HG03520 (cell line): ENCODE measurements around the gene HES2.
"Not testable (repeated sequence)": the region's sequence is repeated elsewhere in the genome, so short reads cannot be mapped to it uniquely, and the experiment has no call there.

Experiments
- ATAC-seq: cut with Tn5 transposase; IDR thresholded peaks from one replicate; pipeline ENCODE4 v1.9.1; 2021; ENCODE audit warnings: mild to moderate bottlenecking, moderate library complexity; ENCODE audit not compliant: unreplicated experiment

Gene HES2

DNA sequence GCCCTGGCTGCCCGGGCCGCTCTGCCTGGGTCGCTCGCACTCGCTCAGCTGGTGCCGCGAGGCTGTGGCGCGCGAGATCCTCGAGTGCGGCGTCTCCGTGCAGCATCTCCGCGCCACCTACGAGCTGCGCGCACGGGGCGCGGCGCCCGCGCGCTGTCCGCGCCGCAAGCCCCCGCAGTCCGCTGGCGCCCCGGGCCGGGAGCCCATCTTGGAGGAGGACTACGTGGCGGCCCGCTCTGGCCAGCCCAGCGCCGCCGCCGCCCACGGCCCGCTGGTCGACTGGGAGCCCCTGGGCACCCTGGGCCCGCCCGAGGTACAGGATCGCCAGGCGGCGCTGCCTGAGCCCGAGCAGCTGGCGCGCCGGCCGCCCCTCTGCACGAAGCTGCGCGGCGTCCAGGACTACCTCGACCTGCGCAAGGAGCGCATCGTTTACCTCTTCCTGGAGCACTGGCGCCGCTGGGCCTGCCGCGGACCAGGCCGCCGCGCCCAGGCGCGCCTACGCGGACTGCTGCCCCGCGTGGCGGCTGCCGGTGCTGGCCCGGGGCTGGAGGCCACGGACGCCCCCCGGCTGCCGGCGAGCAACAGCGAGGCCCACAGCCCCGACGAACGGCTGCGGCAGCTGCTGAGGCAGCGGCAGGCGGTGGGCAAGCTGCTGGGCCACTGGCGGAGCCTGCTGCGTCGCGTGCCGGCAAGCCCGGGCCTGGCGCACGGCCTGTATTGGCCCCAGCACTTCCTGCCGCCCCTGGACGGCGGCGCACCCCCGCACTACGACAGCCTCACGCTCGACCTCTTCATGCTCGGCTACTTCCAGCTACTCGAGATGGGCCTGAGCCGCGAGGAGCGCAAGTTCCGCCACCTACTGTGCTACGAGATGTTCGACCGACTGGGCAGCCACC, 35.4 kb upstream of the HES2 start:
- no peak for ATAC-seq

DNA sequence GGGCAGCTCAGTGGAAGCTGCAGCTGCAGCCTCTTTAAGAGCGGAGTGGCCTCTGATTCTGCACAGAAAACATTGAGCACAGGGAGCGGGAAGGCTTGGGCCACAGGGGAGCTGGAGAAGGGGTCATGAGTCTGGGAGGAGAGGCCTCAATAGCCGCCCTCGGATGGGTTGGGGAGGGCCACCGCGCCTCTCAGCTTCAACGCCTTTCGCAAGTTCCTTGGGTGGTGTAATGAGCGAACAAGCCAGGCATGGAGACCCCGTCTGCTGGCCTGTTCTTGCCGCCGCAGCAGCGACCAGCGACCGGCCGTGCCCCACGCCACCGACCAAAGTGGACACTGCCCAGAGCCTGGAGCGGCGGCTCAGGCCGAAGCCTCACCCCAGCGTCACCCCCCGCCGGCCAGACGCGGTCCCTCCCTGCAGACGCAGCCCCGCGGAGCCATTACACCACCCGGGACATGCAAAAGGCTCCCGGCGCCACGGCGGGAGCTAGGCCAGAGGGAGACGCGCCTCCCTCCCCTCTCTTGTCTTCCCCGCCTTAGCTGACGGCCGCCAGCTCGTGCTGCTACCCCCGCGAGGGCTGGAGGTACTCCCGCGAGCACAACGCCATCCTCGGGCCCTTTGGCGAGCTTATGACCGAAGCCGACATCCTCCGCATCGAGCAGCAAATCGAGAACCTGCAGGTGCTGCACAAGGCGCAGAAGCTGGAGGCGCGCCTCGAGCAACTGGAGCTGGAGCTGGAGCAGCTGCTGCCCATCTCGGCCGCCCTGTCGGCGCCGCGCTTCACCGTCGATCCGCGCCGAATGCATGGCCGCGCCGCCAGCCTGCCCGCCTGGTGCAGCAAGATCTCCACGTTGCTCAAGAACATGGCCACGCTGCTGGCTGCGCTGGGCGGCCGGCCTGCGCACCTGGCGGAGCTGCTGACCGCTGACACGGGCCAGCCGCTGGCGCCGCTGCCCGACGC, 34.5 kb upstream of the HES2 start:
- not testable (repeated sequence) for ATAC-seq

DNA sequence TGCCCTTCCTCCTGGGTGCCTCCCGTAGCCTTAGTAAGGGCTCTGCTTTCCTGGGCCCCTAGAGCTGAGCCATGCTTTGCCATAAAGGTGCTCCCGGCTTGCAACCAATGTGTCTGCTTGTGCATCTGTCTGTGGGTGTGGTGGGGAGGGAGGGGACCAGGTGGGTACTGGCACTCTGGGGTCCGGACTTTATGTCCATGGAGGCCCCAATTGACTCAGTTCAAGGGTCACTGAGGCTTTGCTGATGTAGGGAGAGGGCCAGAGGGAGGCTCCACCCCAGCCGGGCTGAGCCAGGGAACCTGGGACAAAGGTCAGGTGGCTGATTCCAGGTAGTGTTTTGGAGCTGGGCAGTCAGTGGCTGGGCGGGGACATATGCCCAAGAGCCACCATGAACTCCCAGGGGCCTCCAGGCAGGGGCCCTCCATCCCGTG, 31.2 kb upstream of the HES2 start:
- ATAC-seq: no peak

DNA sequence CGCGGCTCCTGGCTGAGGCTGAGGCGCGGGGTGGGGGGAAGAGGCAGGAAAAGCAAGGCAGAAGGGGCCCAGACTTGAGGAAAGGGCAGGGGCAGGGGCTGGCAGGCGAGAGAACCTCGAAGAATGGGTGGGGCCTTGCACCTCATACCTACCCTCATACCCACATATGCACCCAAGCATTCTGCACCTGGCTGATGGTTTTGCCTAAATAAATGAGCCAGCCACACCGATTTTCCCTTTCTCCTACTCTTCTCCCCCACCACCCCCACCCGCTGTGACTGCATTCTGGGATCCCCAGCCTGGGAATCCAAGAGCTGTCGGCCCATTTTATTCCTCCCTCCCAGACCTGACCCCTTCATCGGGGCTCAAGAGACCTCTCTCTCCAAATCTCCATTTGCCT, 30.8 kb upstream of the HES2 start:
- ATAC-seq: not testable (repeated sequence)

DNA sequence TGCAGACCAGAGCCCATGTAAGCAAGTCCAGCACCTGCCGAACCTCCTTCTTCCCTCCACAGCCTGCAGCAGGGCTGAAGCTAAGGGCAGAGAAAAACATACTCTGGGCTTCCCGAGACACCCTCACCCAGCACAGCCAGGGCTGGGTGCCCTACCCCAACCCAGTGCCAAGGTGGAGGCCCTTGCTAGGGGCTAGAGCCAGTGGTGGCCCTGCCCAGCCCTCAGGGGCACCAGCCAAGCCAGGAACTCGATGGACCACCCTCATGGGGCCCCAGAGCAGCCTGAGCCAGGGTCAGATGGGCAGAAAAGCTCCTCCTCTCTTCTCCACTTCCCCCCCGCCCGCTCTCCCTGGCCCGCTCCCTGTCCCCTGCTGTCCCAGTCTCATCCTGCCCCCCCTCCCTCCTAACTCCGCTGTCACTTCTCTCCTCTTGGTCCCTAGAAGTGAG, 30.3 kb upstream of the HES2 start:
- ATAC-seq: no peak

DNA sequence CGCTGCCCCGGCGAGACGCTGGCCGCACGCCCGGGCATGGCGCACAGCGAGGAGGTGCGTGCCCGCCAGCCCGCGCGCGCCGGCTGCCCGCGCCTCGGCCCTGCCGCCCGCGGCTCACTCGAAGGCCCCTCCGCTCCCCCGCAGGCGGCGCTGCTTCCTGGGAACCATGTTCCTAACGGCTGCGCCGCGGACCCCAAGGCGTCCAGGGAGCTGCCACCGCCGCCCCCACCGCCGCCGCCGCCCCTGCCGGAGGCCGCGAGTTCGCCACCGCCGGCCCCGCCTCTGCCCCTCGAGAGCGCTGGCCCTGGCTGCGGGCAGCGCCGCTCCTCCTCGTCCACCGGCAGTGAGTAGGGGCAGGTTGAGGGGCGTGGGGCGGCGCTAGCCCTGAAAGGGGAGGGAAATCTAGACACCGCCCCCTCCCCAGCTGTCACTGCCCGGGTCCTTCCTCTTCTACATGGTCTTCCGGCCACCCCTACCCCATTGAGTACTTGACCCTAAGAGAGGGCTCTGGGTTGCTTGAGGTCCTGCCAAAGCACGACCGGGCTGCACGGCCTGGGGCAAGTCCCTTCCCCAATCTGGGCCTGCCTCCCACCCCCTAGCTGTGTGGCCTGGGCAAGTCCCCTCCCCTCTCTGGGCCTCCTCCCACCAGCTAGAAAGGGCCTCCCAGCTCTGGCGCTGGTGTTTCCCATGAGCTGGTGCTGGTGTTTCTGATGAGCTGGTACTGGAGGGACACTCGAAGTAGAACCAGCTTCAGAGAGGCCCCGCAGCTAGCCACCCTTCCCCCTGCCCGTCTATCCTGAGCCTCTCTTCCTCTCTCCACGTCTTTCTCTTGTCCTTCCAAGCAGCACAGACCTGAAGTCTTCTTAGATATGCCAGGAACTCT, 29.3 kb upstream of the HES2 start:
- ATAC-seq: no peak

DNA sequence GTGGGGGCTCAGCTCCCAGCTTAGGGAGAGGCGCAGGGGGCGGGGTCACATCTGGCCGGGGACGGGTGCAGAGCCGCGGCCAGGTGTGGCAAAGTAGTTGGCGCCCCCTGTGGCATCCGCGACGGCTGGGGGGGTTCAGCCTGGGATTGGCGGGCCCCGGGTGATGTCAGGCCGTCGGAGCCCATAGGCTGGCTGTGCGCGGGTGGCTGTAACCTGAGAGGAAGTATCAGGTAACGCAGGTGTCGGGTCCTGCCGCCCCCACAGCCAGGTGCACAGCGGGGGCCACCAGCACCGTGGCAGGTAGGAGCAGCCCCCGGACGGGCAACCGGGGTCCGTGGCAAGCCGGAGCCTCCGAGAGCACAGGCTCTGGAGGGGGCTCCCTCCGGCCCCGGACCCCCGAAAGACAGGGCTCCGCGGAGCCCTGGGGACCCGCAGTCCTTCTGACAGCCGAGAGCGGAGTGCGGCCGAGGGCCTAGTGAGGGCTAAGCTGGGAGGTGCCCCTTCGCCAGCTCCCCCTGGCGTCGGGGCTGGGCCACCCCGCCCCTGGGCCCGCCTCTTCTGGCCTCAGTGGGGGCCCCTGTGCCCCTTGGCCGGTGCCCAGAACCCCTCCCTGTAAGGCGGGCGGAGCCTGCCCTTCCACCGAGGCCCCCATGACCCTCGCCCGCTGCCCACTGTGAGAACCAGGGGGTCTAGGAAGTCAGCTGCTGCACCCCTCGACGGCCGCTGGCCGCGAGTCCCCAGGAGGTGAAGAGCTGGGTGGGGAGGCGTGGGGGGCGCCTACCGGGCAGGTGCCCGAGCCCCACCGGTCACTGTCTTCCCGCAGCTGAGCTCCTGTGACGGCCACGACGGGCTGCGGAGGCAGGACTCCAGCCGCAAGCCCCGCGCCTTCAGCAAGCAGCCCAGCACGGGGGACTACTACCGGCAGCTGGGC, 28.4 kb upstream of the HES2 start:
- no peak for ATAC-seq

DNA sequence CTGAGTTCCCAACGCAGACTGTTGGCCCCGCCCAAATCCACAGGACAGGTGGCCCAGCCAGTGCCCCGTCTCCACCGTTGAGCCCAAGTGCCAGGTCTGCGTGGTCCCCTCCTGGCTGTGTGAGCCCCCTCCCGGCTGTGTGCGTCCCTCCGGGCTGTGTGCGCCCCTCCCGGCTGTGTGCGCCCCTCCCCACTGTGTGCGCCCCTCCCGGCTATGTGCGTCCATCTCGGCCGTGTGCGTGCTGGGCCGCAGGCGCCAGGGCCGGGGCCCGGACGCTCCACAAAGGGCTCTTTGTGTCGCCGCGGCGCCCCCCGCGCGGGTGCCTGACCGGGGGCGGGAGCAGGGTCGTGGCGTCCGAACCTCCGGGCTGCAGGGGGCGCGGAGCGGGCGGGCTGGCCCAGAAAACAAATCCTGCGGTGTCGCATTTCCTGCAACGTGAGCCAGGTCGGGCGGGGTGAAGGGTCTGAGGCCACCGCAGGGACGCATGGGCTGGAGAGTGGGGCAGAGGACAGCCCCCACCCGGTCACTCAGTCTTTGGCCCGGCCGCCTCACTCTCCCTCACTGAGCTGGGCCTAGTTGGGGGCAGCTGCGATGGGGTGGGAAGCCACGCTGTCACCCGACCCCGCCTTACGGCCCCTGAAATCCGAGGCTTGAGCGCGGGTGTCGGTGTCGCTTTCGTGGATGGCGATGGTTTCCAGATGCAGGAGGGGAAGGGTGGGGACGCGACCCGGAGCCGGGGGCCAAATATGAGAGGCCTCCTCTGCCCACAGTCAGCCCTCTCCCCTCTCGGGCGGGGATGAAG, 27.5 kb upstream of the HES2 start:
- no peak for ATAC-seq

DNA sequence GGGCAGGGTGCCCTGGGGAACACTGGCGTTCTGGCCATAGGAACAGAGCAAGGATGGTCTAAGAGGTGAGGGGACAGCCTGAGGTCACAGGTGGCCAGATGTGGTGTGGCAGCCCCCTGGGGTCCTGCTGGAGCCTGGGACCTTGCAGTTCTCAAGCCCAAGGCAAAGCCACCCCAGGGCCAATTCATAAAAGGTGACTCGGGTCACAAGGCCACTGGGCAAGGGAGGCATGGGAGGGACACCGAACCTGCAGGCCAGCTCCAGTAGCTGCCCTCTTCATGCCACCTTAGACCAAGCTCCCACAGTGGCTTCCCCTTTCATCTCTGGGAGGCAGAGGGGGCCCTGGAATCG, 26.9 kb upstream of the HES2 start:
- no peak for ATAC-seq

DNA sequence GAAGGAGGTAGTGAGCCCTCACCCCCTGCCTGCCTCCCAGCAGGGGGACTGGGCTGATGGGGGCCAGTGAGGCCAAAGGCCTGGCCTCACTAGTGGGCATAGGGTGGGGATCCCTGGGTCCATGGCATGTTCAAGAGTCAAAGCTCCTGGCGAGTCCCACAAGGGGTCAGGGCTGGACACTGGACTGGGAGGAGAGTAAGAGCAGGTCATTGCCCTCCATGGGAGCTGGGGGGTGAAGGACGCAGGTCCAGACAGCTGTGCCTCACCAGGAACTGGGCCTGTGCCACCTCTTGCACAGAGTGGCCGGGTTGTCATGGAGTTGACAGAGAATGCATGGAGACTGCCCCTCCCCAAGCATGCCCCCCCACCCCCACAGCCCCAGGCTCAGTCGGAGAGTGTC, 26.2 kb upstream of the HES2 start:
- not testable (repeated sequence) for ATAC-seq

DNA sequence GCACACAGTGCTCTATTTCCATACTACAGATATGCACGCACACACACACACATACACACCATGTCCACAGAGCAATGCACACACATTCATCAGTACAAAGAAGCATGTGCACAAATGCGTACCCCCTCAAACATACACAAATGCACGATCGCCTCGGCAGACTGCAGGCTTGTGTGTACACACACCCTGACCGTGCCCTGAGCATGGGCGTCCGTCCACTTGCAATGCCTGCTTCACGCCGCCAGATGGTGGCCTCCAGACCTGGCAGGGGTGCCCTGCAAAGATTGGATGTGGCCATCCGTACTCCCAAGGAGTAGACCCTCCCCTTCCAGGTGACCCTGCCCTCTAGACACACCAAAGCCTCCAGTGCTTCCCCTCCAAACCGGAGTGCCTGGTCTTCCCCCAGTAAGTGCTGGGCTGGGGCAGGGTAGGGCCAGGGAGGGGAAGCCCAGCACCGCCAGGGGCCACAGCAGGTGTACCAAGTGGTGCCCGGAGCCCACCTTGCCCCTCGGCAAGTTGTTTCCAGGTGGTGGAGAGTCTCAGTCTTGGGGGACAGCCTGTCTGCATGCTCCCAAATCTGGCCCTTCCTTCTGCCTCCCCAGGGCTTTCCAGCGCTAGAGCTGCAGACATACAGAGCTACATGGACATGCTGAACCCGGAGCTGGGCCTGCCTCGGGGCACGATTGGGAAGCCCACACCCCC, 25.5 kb upstream of the HES2 start:
- ATAC-seq: no peak

DNA sequence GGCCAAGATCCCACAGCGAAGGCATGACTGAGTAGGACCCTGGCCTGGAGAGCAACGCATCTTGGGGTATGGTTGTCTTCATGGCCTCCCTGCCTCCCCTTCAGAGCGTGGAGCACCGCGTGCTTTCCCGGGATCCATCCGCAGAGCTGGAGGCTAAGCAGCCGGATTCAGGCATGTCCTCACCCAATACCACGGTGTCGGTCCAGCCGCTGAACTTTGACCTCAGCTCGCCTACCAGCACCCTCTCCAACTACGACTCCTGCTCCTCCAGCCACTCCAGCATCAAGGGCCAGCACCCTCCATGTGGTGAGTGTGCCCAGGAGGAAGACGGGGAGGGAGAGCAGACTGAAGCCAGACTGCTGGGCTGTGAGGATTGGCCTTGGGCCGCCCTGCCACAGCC, 24.7 kb upstream of the HES2 start:
- ATAC-seq: no peak

DNA sequence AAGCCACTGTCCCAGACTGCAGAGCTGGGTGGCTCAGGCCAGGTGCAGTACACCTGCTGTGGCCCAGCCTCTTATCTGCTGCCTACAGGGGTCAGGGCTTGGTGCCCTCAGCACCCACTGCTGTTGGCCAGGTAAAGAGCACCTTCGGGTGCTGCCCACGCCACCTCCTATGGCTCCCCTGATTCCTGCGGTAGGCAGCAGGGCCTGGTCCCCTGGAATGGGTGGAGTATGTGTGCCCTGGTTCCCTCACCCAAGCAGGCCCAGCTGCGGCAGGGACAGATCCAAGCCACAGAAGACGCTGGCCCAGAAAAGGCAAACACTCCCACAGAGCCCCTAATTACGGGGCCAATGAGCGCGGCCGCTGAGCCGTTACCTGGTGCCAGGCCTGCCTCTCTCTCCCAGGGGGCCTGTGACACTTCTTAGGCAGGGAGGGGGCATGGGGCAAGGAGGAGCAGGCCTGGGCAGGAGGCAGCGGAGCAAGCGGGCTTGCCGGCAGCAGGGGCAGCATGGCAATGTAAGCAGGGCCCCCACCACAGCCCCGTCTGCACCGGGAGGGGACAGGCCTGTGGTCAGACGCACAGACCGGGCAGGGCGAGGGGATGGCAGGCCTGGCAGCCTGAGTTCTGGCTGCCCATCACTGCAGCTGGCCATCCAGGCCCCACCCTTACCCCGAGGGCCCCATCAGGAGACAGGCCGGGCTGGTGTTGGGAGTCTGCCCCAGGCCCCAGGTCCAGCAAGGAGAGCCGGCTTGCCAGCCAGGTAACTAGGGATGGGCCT, 23.8 kb upstream of the HES2 start:
- ATAC-seq: no peak

DNA sequence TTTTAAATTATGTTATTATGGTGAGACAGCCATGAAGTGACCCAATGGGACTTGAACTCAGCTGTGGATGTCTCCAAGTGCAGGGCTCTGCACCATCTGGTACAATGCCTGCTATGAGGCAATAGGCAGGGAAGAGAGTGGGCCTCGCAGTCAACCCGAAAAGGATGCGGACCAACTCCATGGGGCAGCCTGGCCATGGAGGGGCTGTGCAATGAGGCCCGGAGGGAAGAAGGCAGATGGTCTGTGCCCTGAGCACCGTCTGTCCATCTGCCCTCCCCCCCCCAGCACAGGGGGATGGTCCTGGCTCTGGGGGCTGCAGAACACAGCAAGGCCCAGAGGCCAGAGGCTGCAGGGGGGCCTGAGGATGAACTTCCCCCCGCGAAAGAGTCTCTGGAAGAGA, 21.9 kb upstream of the HES2 start:
- ATAC-seq: no peak

DNA sequence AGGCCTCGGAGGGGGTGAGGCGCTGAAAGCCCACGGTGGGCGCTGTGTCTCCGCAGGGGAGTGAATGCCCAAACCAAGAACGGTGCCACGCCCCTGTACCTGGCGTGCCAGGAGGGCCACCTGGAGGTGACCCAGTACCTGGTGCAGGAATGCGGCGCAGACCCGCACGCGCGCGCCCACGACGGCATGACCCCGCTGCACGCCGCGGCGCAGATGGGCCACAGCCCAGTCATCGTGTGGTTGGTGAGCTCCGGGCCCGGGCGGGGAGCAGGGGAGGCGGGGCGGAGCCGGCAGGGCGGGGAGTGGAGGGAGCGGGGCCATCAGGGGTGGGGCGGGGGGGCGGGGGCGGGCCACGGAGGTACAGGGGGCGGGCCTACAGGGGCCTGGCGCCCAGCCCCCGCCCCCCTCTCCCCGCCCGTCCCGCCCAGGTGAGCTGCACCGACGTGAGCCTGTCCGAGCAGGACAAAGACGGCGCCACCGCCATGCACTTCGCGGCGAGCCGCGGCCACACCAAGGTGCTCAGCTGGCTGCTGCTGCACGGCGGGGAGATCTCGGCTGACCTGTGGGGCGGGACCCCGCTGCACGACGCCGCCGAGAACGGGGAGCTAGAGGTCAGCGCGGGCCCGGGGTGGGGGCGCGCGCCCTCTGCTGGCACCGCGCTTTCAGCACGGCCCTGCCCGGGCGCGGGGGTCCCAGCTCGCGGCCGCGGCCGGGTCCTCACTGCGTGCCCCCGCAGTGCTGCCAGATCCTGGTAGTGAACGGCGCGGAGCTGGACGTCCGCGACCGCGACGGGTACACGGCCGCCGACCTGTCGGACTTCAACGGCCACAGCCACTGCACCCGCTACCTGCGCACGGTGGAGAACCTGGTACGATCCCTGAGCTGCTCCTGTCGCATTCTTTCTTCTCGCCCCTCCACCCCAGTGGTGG, 20.7 kb upstream of the HES2 start:
- no peak for ATAC-seq

DNA sequence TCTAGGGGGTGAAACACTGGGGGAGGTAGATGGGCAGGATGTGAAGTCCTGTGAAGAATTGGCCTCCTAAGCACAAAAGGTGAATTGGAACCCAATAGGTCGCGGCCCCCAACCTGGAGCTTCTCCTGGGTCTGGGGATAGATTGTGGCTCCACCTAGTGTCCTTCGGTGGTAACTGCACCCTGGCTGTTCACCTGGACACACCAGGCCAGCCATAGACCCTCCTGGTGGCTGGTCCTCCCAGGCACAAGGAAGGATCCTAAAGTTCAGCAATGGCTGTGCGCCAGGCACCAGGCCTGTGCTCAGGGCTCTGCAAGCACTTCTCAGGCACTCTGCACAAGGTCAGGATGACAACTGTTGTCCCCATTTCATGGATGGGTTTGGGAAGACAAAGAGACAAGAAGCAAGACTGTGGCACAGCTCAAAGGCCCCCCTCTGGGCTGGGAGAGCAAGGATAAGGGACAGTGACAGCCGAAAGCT, 18.4 kb upstream of the HES2 start:
- no peak for ATAC-seq
